VCaP (cell line): ENCODE data around the gene PRKCE.

Source experiments
- H3K27ac ChIP-seq: fragments of 450-650 bp; 2 replicates; pipeline ENCODE4 v1.5.1; 2017
- CTCF ChIP-seq: fragments of 450-650 bp; conservative IDR thresholded peaks from 2 replicates; pipeline ENCODE4 v1.5.1; 2017; ENCODE audit warnings: mild to moderate bottlenecking, moderate library complexity

Gene PRKCE

DNA sequence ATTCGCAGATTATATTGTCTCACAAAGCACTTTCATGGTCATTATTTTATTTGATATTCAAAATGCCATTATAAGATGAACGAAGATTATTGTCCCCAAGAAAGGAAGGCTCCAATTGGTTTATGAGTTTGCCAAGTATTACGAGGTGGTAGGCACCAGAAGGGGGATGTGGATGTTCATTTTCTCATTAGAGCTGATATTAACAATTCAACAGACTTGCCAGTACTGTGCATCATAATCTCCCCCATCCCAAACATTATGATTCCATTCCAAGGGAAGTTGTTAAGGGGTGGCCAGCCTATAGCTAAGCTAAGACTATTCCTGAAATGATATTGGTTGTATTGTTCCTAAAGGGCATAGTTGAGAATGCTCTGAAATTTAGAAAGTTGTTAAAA lies 257.7 kb downstream of the PRKCE start:
- no peak for TF ChIP-seq CTCF
- no peak overlapping the region for H3K27ac ChIP-seq

DNA sequence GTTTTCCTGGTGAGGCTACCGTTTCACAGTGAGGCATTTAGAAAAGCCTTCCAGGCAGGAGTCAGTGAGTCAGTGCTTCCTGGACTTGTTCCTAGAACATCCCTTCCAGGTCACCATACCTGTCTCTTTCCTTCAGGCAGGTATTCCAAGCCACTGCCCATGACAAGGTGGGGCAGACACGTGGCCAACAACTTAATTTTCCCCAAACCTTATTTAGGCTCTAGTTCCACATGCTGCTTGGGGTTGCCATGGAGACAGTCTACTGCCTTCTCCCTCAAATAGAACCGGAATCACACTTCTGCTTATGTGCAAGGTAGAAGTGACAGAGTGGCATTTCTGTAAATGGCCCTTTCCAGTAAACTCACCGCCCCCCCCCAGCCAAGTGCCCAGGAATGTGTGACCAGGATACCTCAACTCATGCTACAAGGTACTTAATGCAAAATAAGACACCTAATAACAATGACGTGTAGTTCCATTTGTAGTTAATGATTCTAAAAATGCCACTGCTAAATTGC lies 258.3 kb downstream of the PRKCE start:
- no peak overlapping the region for H3K27ac ChIP-seq
- TF ChIP-seq CTCF, result no peak

DNA sequence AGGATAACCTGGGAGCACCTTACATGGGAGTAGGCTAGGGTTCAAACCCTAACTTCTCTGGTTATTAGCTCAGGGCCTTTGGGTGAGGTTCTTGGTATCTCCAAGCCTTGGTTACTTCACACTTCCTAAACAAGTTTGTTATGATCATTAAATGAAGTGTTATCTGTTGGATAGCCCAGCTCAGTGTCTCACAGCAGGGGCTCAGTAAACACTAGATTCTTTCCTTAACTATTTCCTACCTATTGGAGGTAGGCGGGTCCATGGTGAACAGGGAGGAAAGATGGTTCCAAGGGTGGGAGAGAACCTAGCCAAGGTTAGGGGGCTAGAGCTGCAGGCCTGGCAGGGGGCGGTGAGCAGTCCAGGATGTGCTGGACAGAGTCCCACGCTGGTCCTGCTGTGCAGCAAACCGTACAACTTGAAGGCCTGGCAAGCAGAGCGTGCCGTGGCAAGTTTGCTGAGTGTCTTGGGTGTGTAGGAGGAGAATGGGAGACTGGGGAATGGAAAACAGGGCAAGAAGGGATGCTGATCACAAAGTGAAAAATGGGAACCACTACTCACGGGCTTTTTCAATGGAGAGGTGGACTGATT lies 259.1 kb downstream of the PRKCE start:
- TF ChIP-seq CTCF, result no peak
- H3K27ac ChIP-seq, result no peak overlapping the region

DNA sequence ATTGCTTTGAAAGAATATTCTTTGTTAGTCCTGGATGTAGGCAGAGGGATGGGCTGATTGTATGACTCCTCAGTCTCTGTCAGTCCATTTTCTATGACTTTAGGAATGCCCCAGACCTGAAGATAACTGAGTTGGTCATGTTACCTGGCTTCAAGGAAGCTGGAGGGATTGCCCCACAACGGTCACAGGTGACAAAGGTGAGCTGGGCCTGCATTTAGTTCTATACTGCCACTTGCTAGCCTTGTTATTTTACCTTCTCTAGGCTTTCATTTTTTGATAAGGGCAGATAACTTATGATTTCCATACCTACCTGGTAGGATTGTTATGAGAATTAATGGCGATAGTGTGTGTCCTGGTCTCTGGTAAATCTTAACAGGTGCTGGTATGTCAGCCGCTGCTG lies 260.1 kb downstream of the PRKCE start:
- TF ChIP-seq CTCF, result no peak
- no peak overlapping the region for H3K27ac ChIP-seq

- TF ChIP-seq CTCF, result no peak
- no peak overlapping the region for H3K27ac ChIP-seq
Observed at GRCh38 chr2:45912109-45912508, 260.6 kb downstream of the PRKCE start.

- TF ChIP-seq CTCF, result no peak
- H3K27ac ChIP-seq, result peak overlapping the region; percentile 47
Observed at GRCh38 chr2:45913539-45913938, 262.1 kb downstream of the PRKCE start.

- no peak overlapping the region for H3K27ac ChIP-seq
- no peak for TF ChIP-seq CTCF
Observed at GRCh38 chr2:45915523-45915922, 264.0 kb downstream of the PRKCE start.

DNA sequence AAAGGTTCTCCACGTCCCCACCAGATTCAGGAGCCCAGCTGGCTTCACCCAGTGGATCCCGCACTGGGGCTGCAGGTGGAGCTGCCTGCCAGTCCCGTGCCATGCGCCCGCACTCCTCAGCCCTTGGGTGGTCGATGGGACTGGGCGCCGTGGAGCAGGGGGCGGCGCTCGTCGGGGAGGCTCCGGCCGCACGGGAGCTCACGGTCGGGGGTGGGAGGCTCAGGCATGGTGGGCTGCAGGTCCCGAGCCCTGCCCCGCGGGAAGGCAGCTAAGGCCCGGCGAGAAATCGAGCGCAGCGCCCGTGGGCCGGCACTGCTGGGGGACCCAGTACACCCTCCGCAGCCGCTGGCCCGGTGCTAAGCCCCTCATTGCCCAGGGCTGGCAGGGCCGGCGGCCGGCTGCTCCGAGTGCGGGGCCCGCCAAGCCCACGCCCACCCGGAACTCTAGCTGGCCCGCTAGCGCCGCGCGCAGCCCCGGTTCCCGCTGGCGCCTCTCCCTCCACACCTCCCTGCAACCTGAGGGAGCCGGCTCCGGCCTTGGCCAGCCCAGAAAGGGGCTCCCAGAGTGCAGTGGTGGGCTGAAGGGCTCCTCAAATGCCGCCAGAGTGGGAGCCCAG lies 266.2 kb downstream of the PRKCE start:
- H3K27ac ChIP-seq, result peak overlapping the region; percentile 62; the same call in 1 of the 2 replicates
